ENCODE data around the gene NPIPB8.

DNA sequence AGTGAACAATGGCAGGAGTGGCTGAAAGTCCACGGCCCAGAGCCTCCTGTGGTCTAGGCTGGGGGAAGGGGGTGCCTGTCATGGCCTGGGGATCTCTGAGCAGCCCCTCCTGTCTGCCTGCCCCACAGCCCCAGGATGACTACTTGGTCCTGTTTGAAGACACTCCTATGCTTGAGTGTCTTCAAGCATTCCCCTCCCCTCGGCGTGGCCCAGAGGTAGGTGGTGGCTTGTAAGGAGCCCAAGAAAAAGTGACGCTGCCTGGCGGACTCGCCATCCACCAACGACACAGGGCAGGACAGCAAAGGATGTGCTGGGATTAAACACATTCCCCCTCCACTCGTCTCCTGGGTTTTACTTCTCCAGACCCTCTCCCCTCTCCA lies 33.7 kb upstream of the NPIPB8 start:
- TF ChIP-seq POLR2AphosphoS5 (IDR thresholded peaks at IDR 0.05; ENCODE audit: low read depth, low read length) (no peak), SIN3A (IDR thresholded peaks at IDR 0.05; ENCODE audit: borderline replicate concordance, insufficient read depth, low read depth, low read length) (no peak)
- TF ChIP-seq, protein P1, sequence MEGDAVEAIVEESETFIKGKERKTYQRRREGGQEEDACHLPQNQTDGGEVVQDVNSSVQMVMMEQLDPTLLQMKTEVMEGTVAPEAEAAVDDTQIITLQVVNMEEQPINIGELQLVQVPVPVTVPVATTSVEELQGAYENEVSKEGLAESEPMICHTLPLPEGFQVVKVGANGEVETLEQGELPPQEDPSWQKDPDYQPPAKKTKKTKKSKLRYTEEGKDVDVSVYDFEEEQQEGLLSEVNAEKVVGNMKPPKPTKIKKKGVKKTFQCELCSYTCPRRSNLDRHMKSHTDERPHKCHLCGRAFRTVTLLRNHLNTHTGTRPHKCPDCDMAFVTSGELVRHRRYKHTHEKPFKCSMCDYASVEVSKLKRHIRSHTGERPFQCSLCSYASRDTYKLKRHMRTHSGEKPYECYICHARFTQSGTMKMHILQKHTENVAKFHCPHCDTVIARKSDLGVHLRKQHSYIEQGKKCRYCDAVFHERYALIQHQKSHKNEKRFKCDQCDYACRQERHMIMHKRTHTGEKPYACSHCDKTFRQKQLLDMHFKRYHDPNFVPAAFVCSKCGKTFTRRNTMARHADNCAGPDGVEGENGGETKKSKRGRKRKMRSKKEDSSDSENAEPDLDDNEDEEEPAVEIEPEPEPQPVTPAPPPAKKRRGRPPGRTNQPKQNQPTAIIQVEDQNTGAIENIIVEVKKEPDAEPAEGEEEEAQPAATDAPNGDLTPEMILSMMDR (IDR thresholded peaks at IDR 0.05): no peak
- TF ChIP-seq, protein P2, sequence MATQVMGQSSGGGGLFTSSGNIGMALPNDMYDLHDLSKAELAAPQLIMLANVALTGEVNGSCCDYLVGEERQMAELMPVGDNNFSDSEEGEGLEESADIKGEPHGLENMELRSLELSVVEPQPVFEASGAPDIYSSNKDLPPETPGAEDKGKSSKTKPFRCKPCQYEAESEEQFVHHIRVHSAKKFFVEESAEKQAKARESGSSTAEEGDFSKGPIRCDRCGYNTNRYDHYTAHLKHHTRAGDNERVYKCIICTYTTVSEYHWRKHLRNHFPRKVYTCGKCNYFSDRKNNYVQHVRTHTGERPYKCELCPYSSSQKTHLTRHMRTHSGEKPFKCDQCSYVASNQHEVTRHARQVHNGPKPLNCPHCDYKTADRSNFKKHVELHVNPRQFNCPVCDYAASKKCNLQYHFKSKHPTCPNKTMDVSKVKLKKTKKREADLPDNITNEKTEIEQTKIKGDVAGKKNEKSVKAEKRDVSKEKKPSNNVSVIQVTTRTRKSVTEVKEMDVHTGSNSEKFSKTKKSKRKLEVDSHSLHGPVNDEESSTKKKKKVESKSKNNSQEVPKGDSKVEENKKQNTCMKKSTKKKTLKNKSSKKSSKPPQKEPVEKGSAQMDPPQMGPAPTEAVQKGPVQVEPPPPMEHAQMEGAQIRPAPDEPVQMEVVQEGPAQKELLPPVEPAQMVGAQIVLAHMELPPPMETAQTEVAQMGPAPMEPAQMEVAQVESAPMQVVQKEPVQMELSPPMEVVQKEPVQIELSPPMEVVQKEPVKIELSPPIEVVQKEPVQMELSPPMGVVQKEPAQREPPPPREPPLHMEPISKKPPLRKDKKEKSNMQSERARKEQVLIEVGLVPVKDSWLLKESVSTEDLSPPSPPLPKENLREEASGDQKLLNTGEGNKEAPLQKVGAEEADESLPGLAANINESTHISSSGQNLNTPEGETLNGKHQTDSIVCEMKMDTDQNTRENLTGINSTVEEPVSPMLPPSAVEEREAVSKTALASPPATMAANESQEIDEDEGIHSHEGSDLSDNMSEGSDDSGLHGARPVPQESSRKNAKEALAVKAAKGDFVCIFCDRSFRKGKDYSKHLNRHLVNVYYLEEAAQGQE (IDR thresholded peaks at IDR 0.05; ENCODE audit: insufficient read depth in 1 of 2, low read depth in 2 of 2, low read length in 1 of 2): no peak
